Heart left ventricle (tissue), 13 donors: Measurements from ENCODE around the gene LAG3.

Source experiments
- POLR2A ChIP-seq, 2 donors: fragments of 450-650 bp; IDR thresholded peaks; one replicate each; pipeline ENCODE4 v1.6.1; 2017; ENCODE audit warnings: antibody characterized with exemption in 2 of 2, mild to moderate bottlenecking in 2 of 2, moderate library complexity in 2 of 2
- TF ChIP-seq, protein P1 (sequence below), 12 donors: fragments of 200-600 bp; sonication (generic) in 4 of 12; IDR thresholded peaks; one replicate each; pipeline versions ENCODE4 v1.5.0 to v1.8.0; 2018 to 2022; ENCODE audit warnings: antibody characterized with exemption in 12 of 12, mild to moderate bottlenecking in 5 of 12
- donor health status: ischemic (EF 13 %, LVEDD 7.1; RV severe dilation, severe dysfunction).
- donor health status: DM: no; HTN: yes; CAD: no.
- donor health status: DM: no; HTN: no; CAD: no.
- donor health status: ischemic (EF 25% LVEDD 6.9; RV normal size, moderate dysfunction).
- donor health status: ischemic (EF 25% LVEDD 5.7; RV mildly dilated, moderate dysfunction).
- donor health status: ischemic (EF 35%, LVEDD 5.7; RV mildly dilated, moderate dysfunction).
- donor health status: nonischemic (EF 11% LVEDD 7.7; RV severe dilation, severe dysfunction).
- donor health status: DM: yes; HTN: yes; CAD: no.
- donor health status: PGD.
- donor health status: ischemic (EF 29% LVEDD 5.4; RV normal size, mild dysfunction).
- donor health status: nonischemic (EF 23%, LVEDD 6.1; RV moderate dilation, normal function).

DNA sequence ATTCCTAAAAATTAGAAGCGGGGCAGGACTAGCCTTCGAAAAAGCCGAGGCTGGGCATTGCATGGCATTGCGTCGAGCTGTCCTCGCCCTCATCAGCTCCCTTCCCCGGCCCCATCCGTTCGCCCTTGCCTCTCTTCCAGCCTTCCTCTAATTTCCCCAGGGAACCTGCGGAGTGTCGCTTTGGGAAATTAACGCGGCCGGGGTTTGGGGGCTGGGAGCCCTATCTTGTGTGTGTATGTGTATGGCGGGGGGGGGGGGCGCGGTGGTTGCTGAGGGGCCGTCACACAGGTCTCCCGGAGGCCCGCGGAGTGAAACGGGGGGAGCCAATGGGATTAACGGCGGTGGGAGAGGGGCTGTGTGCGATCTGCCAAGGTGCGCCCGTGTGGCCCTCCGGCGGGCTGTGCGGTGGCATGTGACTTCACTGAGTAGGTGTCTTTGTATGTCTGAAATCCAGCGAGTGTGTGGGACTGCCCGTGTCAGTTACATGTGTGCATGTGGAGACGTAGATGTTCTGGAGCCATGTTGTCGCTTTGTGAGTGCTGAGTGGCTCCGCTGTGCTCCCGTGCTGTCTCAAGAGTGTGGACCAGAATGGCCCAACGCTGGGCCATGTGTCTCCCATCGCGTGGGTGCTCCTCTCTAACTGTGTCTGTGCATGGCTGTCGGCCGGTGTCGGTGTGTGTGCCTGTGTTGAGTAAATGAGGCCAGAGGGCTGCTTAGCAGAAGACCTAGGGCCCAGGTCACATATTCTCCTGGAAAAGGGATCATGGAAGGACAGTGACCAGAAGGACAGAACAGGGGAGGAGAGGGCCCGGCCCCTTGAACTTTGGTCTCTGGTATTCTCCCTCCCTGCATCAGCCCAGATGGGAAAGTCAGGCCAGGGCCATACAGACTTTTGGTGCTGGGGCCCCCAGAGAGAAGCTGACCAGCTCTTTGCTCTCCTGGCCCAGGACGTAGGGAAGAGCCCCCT is 4.7 kb upstream of the LAG3 start:
- TF ChIP-seq, protein P1, sequence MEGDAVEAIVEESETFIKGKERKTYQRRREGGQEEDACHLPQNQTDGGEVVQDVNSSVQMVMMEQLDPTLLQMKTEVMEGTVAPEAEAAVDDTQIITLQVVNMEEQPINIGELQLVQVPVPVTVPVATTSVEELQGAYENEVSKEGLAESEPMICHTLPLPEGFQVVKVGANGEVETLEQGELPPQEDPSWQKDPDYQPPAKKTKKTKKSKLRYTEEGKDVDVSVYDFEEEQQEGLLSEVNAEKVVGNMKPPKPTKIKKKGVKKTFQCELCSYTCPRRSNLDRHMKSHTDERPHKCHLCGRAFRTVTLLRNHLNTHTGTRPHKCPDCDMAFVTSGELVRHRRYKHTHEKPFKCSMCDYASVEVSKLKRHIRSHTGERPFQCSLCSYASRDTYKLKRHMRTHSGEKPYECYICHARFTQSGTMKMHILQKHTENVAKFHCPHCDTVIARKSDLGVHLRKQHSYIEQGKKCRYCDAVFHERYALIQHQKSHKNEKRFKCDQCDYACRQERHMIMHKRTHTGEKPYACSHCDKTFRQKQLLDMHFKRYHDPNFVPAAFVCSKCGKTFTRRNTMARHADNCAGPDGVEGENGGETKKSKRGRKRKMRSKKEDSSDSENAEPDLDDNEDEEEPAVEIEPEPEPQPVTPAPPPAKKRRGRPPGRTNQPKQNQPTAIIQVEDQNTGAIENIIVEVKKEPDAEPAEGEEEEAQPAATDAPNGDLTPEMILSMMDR (IDR thresholded peaks at IDR 0.05) = no peak
- TF ChIP-seq POLR2A (IDR thresholded peaks at IDR 0.05) = no peak
